Ishikawa (cell line): Measurements from ENCODE around the gene AXIN2.

Source experiments
- CEBPB ChIP-seq: IDR thresholded peaks from 2 replicates; pipeline ENCODE4 v1.6.1; 2012
- CREB1 ChIP-seq: IDR thresholded peaks from 2 replicates; pipeline ENCODE4 v1.6.1; 2012; ENCODE audit warnings: low read depth
- EGR1 ChIP-seq: IDR thresholded peaks from 2 replicates; pipeline ENCODE4 v1.6.1; 2012
- EP300 ChIP-seq: IDR thresholded peaks from 2 replicates; pipeline ENCODE4 v1.6.1; 2012; ENCODE audit warnings: borderline replicate concordance
- FOXM1 ChIP-seq: IDR thresholded peaks from 2 replicates; pipeline ENCODE4 v1.6.1; 2012; ENCODE audit warnings: low read depth, borderline replicate concordance
- MAX ChIP-seq: IDR thresholded peaks from 2 replicates; pipeline ENCODE4 v1.6.1; 2012
- NFIC ChIP-seq: IDR thresholded peaks from 2 replicates; pipeline ENCODE4 v1.6.1; 2012
- RAD21 ChIP-seq: IDR thresholded peaks from 2 replicates; pipeline ENCODE4 v1.6.1; 2012; ENCODE audit warnings: low read depth
- TAF1 ChIP-seq: IDR thresholded peaks from 2 replicates; pipeline ENCODE4 v1.6.1; 2012; ENCODE audit warnings: low read depth, mild to moderate bottlenecking
- TCF12 ChIP-seq: IDR thresholded peaks from 2 replicates; pipeline ENCODE4 v1.6.1; 2012; ENCODE audit warnings: low read depth
- TEAD4 ChIP-seq: IDR thresholded peaks from 2 replicates; pipeline ENCODE4 v1.6.1; 2012
- YY1 ChIP-seq: IDR thresholded peaks from 2 replicates; pipeline ENCODE4 v1.6.1; 2012; ENCODE audit warnings: low read depth
- ZBTB7A ChIP-seq: IDR thresholded peaks from 2 replicates; pipeline ENCODE4 v1.6.1; 2012; ENCODE audit warnings: low read depth
- TF ChIP-seq, protein P1 (sequence below): IDR thresholded peaks from 2 replicates; pipeline ENCODE4 v1.6.1; 2012
- TF ChIP-seq, protein P2 (sequence below): IDR thresholded peaks from 2 replicates; pipeline ENCODE4 v1.6.1; 2012; ENCODE audit warnings: low read depth, mild to moderate bottlenecking

The AXIN2 gene

DNA sequence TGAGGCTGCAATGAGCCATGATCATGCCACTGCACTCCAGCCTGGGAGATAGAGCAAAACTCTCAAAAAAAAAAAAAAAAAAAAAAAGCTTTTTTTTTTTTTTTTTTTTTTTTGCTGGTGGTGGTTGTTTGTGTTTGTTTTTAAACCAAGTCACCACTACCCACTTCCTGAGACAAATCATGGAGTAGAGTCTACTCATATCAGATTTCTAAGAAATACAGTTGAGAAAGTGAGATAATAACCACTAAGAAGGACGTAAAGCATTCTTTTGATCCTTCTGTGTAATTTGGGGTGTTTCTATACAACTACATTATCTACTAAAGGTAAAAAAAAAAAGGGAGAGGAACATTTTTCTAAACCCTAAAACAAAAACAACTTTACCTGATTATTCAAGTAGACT, 38.0 kb downstream of the AXIN2 start:
- no peak for TF ChIP-seq EP300
- TF ChIP-seq MAX, result no peak
- TF ChIP-seq NFIC, result no peak
- no peak for TF ChIP-seq TEAD4
- TF ChIP-seq, protein P1, sequence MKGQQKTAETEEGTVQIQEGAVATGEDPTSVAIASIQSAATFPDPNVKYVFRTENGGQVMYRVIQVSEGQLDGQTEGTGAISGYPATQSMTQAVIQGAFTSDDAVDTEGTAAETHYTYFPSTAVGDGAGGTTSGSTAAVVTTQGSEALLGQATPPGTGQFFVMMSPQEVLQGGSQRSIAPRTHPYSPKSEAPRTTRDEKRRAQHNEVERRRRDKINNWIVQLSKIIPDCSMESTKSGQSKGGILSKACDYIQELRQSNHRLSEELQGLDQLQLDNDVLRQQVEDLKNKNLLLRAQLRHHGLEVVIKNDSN, result no peak
- TF ChIP-seq YY1, result no peak
- no peak for TF ChIP-seq EGR1
- no peak for TF ChIP-seq RAD21
- no peak for TF ChIP-seq CEBPB
- TF ChIP-seq, protein P2, sequence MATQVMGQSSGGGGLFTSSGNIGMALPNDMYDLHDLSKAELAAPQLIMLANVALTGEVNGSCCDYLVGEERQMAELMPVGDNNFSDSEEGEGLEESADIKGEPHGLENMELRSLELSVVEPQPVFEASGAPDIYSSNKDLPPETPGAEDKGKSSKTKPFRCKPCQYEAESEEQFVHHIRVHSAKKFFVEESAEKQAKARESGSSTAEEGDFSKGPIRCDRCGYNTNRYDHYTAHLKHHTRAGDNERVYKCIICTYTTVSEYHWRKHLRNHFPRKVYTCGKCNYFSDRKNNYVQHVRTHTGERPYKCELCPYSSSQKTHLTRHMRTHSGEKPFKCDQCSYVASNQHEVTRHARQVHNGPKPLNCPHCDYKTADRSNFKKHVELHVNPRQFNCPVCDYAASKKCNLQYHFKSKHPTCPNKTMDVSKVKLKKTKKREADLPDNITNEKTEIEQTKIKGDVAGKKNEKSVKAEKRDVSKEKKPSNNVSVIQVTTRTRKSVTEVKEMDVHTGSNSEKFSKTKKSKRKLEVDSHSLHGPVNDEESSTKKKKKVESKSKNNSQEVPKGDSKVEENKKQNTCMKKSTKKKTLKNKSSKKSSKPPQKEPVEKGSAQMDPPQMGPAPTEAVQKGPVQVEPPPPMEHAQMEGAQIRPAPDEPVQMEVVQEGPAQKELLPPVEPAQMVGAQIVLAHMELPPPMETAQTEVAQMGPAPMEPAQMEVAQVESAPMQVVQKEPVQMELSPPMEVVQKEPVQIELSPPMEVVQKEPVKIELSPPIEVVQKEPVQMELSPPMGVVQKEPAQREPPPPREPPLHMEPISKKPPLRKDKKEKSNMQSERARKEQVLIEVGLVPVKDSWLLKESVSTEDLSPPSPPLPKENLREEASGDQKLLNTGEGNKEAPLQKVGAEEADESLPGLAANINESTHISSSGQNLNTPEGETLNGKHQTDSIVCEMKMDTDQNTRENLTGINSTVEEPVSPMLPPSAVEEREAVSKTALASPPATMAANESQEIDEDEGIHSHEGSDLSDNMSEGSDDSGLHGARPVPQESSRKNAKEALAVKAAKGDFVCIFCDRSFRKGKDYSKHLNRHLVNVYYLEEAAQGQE, result no peak
- TF ChIP-seq FOXM1, result no peak
- no peak for TF ChIP-seq CREB1
- no peak for TF ChIP-seq TCF12
- TF ChIP-seq TAF1, result no peak
- no peak for TF ChIP-seq ZBTB7A

DNA sequence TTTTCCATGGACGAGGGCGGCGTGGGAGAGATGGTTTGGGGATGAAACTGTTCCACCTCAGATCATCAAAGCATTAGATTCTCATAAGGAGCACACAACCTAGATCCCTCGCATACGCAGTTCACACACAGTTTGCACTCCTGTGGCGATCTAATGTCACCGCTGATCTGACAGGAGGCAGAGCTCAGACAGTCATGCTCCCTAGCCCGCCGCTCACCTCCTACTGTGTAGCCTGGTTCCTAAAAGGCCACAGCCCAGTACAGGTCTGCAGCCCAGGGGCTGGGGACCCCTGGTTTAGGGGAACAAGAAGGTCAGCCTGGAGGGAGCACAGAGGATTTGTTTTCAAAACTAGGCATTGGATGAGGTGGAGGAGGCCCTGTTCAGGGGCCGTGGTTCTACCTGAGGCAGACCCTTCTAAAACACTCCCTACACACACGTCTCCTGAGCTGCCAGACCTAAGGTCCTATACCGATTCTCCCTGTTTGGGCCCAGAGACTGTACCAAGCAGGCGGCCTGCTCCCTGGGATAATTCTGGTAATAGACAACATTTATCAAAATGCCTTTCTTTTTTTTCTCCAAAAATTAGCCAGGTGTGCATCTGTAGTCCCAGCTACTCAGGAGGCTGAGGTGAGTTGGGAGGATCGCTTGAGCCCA, 38.6 kb downstream of the AXIN2 start:
- TF ChIP-seq TCF12, result no peak
- no peak for TF ChIP-seq RAD21
- no peak for TF ChIP-seq YY1
- no peak for TF ChIP-seq EGR1
- TF ChIP-seq, protein P2, result no peak
- no peak for TF ChIP-seq CREB1
- no peak for TF ChIP-seq TEAD4
- TF ChIP-seq EP300, result no peak
- no peak for TF ChIP-seq NFIC
- TF ChIP-seq, protein P1, result no peak
- no peak for TF ChIP-seq MAX
- no peak for TF ChIP-seq CEBPB
- no peak for TF ChIP-seq FOXM1
- TF ChIP-seq TAF1, result no peak
- no peak for TF ChIP-seq ZBTB7A

DNA sequence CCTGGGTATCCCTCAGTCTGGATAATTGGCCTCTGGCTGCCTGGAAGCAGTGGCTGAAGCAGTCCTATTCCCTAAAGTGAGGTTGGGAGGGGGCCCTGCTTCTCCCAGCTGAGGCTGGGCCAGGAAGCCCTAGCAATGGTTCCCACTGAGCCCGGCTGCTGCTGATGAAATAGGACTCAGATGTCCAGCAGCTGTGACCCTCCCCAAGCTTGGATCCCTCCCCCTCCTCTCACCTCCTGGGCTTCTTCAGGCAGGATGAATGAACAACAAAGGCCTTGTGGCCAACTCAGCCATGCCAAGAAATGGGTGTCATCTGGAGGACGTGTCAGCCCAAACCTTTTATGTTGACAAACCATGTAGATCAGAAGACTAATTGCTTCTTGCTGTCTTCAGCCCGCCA, 42.0 kb downstream of the AXIN2 start:
- TF ChIP-seq NFIC (no peak), FOXM1 (no peak), TAF1 (no peak), YY1 (no peak), EP300 (no peak), CREB1 (no peak), TEAD4 (no peak), TCF12 (no peak), RAD21 (no peak), ZBTB7A (no peak), CEBPB (no peak), EGR1 (no peak), MAX (no peak)
- TF ChIP-seq, protein P1, result no peak
- TF ChIP-seq, protein P2, result no peak
